Common myeloid progenitor, CD34-positive (primary cell): Measurements from ENCODE around the gene CLTCL1.
A peak's percentile ranks its signal among the peaks of the same experiment; 100 is the strongest.

Experiments used
- CTCF ChIA-PET: fragments of 350-600 bp; sonication (Branson Sonifier 250); formaldehyde crosslinking; loops from one replicate; lab custom pipeline; 2021; ENCODE audit warnings: antibody characterized with exemption; lab: Charles Lee
- POLR2A ChIA-PET: fragments of 350-600 bp; sonication (Branson Sonifier 250); formaldehyde crosslinking; loops from one replicate; lab custom pipeline; 2021; ENCODE audit warnings: antibody characterized with exemption; lab: Charles Lee
- DNase-seq, 3 donors: peaks; one replicate each; pipeline versions ENCODE4 v3.0.0 to v3.0.0-alpha.2; 2013
- H3K27ac ChIP-seq, 2 experiments: 1 replicate in 1 of 2; 2 replicates in 1 of 2; pipeline ENCODE4 v1.7.0; 2013; ENCODE audit warnings: inconsistent platforms in 2 of 2, low read length in 2 of 2, mild to moderate bottlenecking in 2 of 2, low read depth in 1 of 2, moderate library complexity in 1 of 2; ENCODE audit not compliant: severe bottlenecking in 2 of 2, insufficient read depth in 1 of 2, poor library complexity in 1 of 2
- H3K27me3 ChIP-seq, 5 experiments: replicated peaks in 2 of 5; 1 replicate in 3 of 5; 2 replicates in 2 of 5; pipeline versions ENCODE4 v1.6.1 to v1.7.0; 2013; ENCODE audit warnings: low read length in 4 of 5, mild to moderate bottlenecking in 2 of 5, moderate library complexity in 2 of 5, inconsistent platforms in 1 of 5; ENCODE audit not compliant: insufficient read depth in 5 of 5, control insufficient read depth in 4 of 5
- H3K36me3 ChIP-seq, 4 experiments: 1 replicate in 2 of 4; 2 replicates in 2 of 4; pipeline versions ENCODE4 v1.6.1 to v1.7.0; 2013; ENCODE audit warnings: low read length in 3 of 4, control low read depth in 1 of 4, mild to moderate bottlenecking in 1 of 4; ENCODE audit not compliant: control insufficient read depth in 4 of 4, insufficient read depth in 4 of 4
- H3K4me1 ChIP-seq, 4 experiments: 1 replicate in 3 of 4; 2 replicates in 1 of 4; pipeline versions ENCODE4 v1.6.1 to v1.7.1; 2013; ENCODE audit warnings: low read length in 3 of 4, mild to moderate bottlenecking in 3 of 4, control low read depth in 1 of 4, inconsistent platforms in 1 of 4, moderate library complexity in 1 of 4; ENCODE audit not compliant: control insufficient read depth in 4 of 4, insufficient read depth in 4 of 4; ENCODE audit errors: control extremely low read depth in 1 of 4
- H3K4me3 ChIP-seq, 7 experiments: 1 replicate in 4 of 7; 2 replicates in 3 of 7; pipeline versions ENCODE4 v1.5.1 to v1.7.0; 2013; ENCODE audit warnings: mild to moderate bottlenecking in 7 of 7, low read length in 6 of 7, moderate library complexity in 6 of 7, inconsistent platforms in 2 of 7, low read depth in 2 of 7, control low read depth in 1 of 7; ENCODE audit not compliant: insufficient read depth in 4 of 7, control insufficient read depth in 1 of 7; ENCODE audit errors: extremely low read depth in 1 of 7
- H3K9me3 ChIP-seq, 5 experiments: 1 replicate in 4 of 5; 2 replicates in 1 of 5; pipeline versions ENCODE4 v1.6.1 to v1.7.1; 2013; ENCODE audit warnings: low read length in 4 of 5, mild to moderate bottlenecking in 2 of 5, inconsistent platforms in 1 of 5, low read depth in 1 of 5, moderate library complexity in 1 of 5; ENCODE audit not compliant: control insufficient read depth in 4 of 5, insufficient read depth in 2 of 5; ENCODE audit errors: control extremely low read depth in 1 of 5
- WGBS: methylation state at CpG from one replicate; pipeline ENCODE4 v1.1.5; 2013; ENCODE audit not compliant: insufficient coverage; 5-methylcytosine and 5-hydroxymethylcytosine counted together

The CLTCL1 gene

GRCh38 chr22:19199479-19199878, 92.0 kb downstream of the CLTCL1 start:
- H3K9me3 ChIP-seq: no peaks in the 10 kb centered on the region
- POLR2A ChIA-PET: no interaction called here
- no peaks in the 10 kb centered on the region for H3K27me3 ChIP-seq
- CTCF ChIA-PET: interaction anchor here (1.3 to 1.4 kb wide), 2 partner anchors 8 to 20 kb away, joined by 3 to 4 read pairs; no protein-coding TSS in a partner anchor
- H3K36me3 ChIP-seq: no peaks in the 10 kb centered on the region
- no peak for DNase-seq
- H3K4me1 ChIP-seq: peaks cover 0 to 12% (median 7%) of the 10 kb centered on the region in 4 experiments
- no peak overlapping the region for H3K27ac ChIP-seq
- no peak overlapping the region for H3K4me3 ChIP-seq
- WGBS: 90% methylated on average over 8 of the region's 8 CpGs

GRCh38 chr22:19197997-19198865, 93.3 kb downstream of the CLTCL1 start:
- 94% methylated on average over 9 of the region's 10 CpGs for WGBS
- DNase-seq: no peak
- Histone ChIP-seq H3K36me3 (no peaks in the 10 kb centered on the region), H3K27ac (no peak overlapping the region), H3K4me3 (no peak overlapping the region), H3K9me3 (no peaks in the 10 kb centered on the region), H3K27me3 (no peaks in the 10 kb centered on the region), H3K4me1 (peaks cover 0 to 12% (median 7%) of the 10 kb centered on the region in 4 experiments)
- POLR2A ChIA-PET: no interaction called here
- CTCF ChIA-PET: interaction anchor here (0.5 to 1.4 kb wide), 2 partner anchors 18 to 1330 kb away, joined by 3 to 4 read pairs; no protein-coding TSS in a partner anchor

- H3K27me3 ChIP-seq: no peaks in the 10 kb centered on the region
- POLR2A ChIA-PET: interaction anchor here (0.6 kb wide), 1 partner anchor 224 kb away, joined by 5 read pairs; no protein-coding TSS in a partner anchor
- CTCF ChIA-PET: interaction anchor here (1.5 kb wide), 1 partner anchor 19 kb away, joined by 4 read pairs; no protein-coding TSS in a partner anchor
- DNase-seq: no peak
- H3K9me3 ChIP-seq: no peaks in the 10 kb centered on the region
- no peak overlapping the region for H3K27ac ChIP-seq
- H3K4me3 ChIP-seq: no peak overlapping the region
- 91% methylated on average over 9 of the region's 11 CpGs for WGBS
- H3K4me1 ChIP-seq: peaks cover 0 to 12% (median 7%) of the 10 kb centered on the region in 4 experiments
- no peaks in the 10 kb centered on the region for H3K36me3 ChIP-seq
Measured at GRCh38 chr22:19196841-19197612, 94.5 kb downstream of the CLTCL1 start.

- Histone ChIP-seq H3K36me3 (no peaks in the 10 kb centered on the region), H3K27me3 (no peaks in the 10 kb centered on the region), H3K4me1 (peaks cover 0 to 12% (median 7%) of the 10 kb centered on the region in 4 experiments), H3K27ac (no peak overlapping the region), H3K9me3 (no peaks in the 10 kb centered on the region), H3K4me3 (peak overlapping the region in 1 of 7 experiments; percentile 5)
- ChIA-PET POLR2A (no interaction called here), CTCF (interaction anchor here (0.6 to 1.5 kb wide), 2 partner anchors 20 to 215 kb away, joined by 3 to 4 read pairs; no protein-coding TSS in a partner anchor)
- WGBS: 80% methylated on average over 18 of the region's 23 CpGs
- no peak for DNase-seq
Measured at GRCh38 chr22:19195796-19196731, 95.5 kb downstream of the CLTCL1 start.

DNA sequence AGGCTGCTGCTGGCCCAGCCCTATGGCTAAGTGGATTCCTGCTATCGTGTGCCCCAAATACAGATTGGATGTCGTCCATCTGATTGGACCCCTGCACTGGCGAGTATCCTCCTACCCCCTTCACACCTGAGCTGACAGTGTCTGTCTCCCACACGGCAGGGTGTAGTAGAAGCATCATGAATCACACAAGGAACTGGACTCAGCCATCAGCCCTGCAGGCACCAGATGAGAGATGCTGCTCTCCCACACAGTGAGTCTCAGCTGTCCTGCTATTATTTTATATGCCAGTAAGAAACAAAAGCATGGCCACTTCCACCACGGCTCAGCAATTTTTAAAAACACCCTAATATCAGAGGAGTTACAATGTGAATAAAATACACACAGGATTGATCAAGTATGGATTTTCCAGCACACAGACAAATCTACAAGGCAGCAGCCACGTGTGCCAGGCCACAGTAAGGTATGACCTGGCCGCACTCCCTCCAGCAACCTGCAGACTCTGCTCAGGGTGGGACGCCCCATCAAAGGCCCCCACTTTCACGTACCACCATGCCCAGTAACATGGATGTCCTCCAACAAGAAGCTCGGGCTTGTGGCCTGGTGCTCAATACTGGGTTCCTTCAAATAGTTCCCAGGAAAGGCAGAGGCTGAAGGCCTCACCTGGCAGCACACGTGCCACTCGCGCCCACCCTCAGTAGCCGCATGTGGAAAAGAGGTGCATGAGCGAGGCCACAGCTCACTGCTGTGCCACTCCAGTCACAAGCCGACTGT, 96.6 kb downstream of the CLTCL1 start:
- ChIA-PET POLR2A (no interaction called here), CTCF (interaction anchor here (0.8 to 1.3 kb wide), 2 partner anchors 9 to 12 kb away, joined by 3 read pairs; no protein-coding TSS in a partner anchor)
- DNase-seq: no peak
- Histone ChIP-seq H3K4me1 (peaks cover 0 to 12% (median 7%) of the 10 kb centered on the region in 4 experiments), H3K27me3 (no peaks in the 10 kb centered on the region), H3K9me3 (no peaks in the 10 kb centered on the region), H3K4me3 (no peak overlapping the region), H3K36me3 (no peaks in the 10 kb centered on the region), H3K27ac (no peak overlapping the region)
- 96% methylated on average over 12 of the region's 16 CpGs for WGBS

GRCh38 chr22:19193879-19194278, 97.6 kb downstream of the CLTCL1 start:
- no peaks in the 10 kb centered on the region for H3K27me3 ChIP-seq
- 94% methylated on average over 5 of the region's 6 CpGs for WGBS
- no peak for DNase-seq
- H3K9me3 ChIP-seq: no peaks in the 10 kb centered on the region
- ChIA-PET POLR2A (no interaction called here), CTCF (interaction anchor here (1.3 kb wide), 1 partner anchor 8 kb away, joined by 3 read pairs; no protein-coding TSS in a partner anchor)
- H3K36me3 ChIP-seq: no peaks in the 10 kb centered on the region
- H3K27ac ChIP-seq: no peak overlapping the region
- H3K4me1 ChIP-seq: peaks cover 0 to 12% (median 7%) of the 10 kb centered on the region in 4 experiments
- no peak overlapping the region for H3K4me3 ChIP-seq
